CD14-positive monocyte (primary cell): ENCODE results near the gene PARP8. TPM values are rescaled to one million over a fixed set of nuclear protein-coding genes. Genes with fewer than 3 reads are reported as not detected.

Experiments
- DNase-seq, 3 donors: peaks; one replicate each; pipeline ENCODE4 v3.0.0-alpha.2; 2011 to 2022
- H2AFZ ChIP-seq: 2 replicates; pipeline ENCODE4 v1.6.0; 2012; ENCODE audit warnings: mild to moderate bottlenecking, low read depth, low read length, inconsistent platforms; ENCODE audit not compliant: insufficient read depth, poor library complexity, severe bottlenecking
- H3K27ac ChIP-seq, 2 donors: 1 replicate in 1 of 2; 2 replicates in 1 of 2; pipeline ENCODE4 v1.5.1; 2012 to 2013; ENCODE audit warnings: low read length in 2 of 2, control low read depth in 1 of 2, inconsistent platforms in 1 of 2, low read depth in 1 of 2, mild to moderate bottlenecking in 1 of 2
- H3K27me3 ChIP-seq, 2 donors: one replicate each; pipeline versions ENCODE4 v1.6.0 to v1.6.1; 2011 to 2013; ENCODE audit warnings: low read length in 2 of 2; ENCODE audit not compliant: control insufficient read depth in 2 of 2, insufficient read depth in 2 of 2
- H3K36me3 ChIP-seq, 2 donors: replicated peaks in 1 of 2; 1 replicate in 1 of 2; 2 replicates in 1 of 2; pipeline versions ENCODE4 v1.5.1 to v1.6.1; 2012 to 2013; ENCODE audit warnings: low read length in 2 of 2, control low read depth in 1 of 2, inconsistent platforms in 1 of 2, mild to moderate bottlenecking in 1 of 2; ENCODE audit not compliant: insufficient read depth in 2 of 2, control insufficient read depth in 1 of 2
- H3K4me1 ChIP-seq, 2 donors: 1 replicate in 1 of 2; 2 replicates in 1 of 2; pipeline versions ENCODE4 v1.5.1 to v1.6.1; 2012 to 2013; ENCODE audit warnings: low read length in 2 of 2, control low read depth in 1 of 2, inconsistent platforms in 1 of 2, mild to moderate bottlenecking in 1 of 2, moderate library complexity in 1 of 2; ENCODE audit not compliant: insufficient read depth in 2 of 2, control insufficient read depth in 1 of 2
- H3K4me2 ChIP-seq: replicated peaks from 2 replicates; pipeline ENCODE3; 2012; ENCODE audit warnings: low read length, moderate library complexity, mild to moderate bottlenecking; ENCODE audit not compliant: poor library complexity, severe bottlenecking; ENCODE audit errors: extremely low read depth
- H3K4me3 ChIP-seq, 3 experiments: fragments of 200-600 bp in 1 of 3; sonication (generic) in 1 of 3; replicated peaks in 1 of 3; 1 replicate in 2 of 3; 2 replicates in 1 of 3; pipeline ENCODE4 v1.5.1; 2011 to 2013; ENCODE audit warnings: low read length in 3 of 3, mild to moderate bottlenecking in 3 of 3, control low read depth in 2 of 3, low read depth in 2 of 3, inconsistent platforms in 1 of 3, moderate library complexity in 1 of 3
- H3K79me2 ChIP-seq: 2 replicates; pipeline ENCODE4 v1.6.0; 2012; ENCODE audit warnings: mild to moderate bottlenecking, control low read depth, inconsistent platforms, low read length, moderate library complexity; ENCODE audit not compliant: insufficient read depth
- H3K9ac ChIP-seq: 2 replicates; pipeline ENCODE4 v1.6.0; 2017; ENCODE audit warnings: low read length, mild to moderate bottlenecking; ENCODE audit not compliant: insufficient read depth, poor library complexity, severe bottlenecking
- H3K9me3 ChIP-seq, 2 donors: replicated peaks in 1 of 2; 1 replicate in 1 of 2; 2 replicates in 1 of 2; pipeline versions ENCODE4 v1.5.1 to v1.6.1; 2012 to 2013; ENCODE audit warnings: low read length in 2 of 2, control low read depth in 1 of 2; ENCODE audit not compliant: control insufficient read depth in 1 of 2, insufficient read depth in 1 of 2
- H4K20me1 ChIP-seq: 2 replicates; pipeline ENCODE4 v1.6.0; 2012; ENCODE audit warnings: mild to moderate bottlenecking, low read length, control low read depth, moderate library complexity; ENCODE audit not compliant: insufficient read depth
- H3K27ac Mint-ChIP-seq, 7 donors: one replicate each; pipeline ENCODE4 v1.8.0; 2020; ENCODE audit warnings: mild to moderate bottlenecking in 7 of 7, mixed read lengths in 7 of 7, moderate library complexity in 6 of 7, inconsistent platforms in 2 of 7
- H3K27me3 Mint-ChIP-seq, 3 donors: one replicate each; pipeline ENCODE4 v1.8.0; 2021 to 2022; ENCODE audit warnings: low read depth in 3 of 3, mild to moderate bottlenecking in 3 of 3, mixed read lengths in 3 of 3, moderate library complexity in 3 of 3, inconsistent platforms in 1 of 3
- H3K36me3 Mint-ChIP-seq, 2 donors: one replicate each; pipeline ENCODE4 v1.8.0; 2020; ENCODE audit warnings: mixed read lengths in 2 of 2, inconsistent platforms in 1 of 2, mild to moderate bottlenecking in 1 of 2
- H3K4me1 Mint-ChIP-seq: one replicate; pipeline ENCODE4 v1.8.0; 2020; ENCODE audit warnings: mild to moderate bottlenecking, mixed read lengths
- H3K4me3 Mint-ChIP-seq, 2 donors: one replicate each; pipeline ENCODE4 v1.8.0; 2020; ENCODE audit warnings: mild to moderate bottlenecking in 2 of 2, mixed read lengths in 2 of 2, moderate library complexity in 1 of 2
- H3K9me3 Mint-ChIP-seq, 7 donors: one replicate each; pipeline ENCODE4 v1.8.0; 2020 to 2022; ENCODE audit warnings: mixed read lengths in 7 of 7, mild to moderate bottlenecking in 6 of 7, moderate library complexity in 6 of 7, inconsistent platforms in 2 of 7
- CTCF ChIP-seq: fragments of 200-600 bp; IDR thresholded peaks from one replicate; pipeline ENCODE4 v1.8.0; 2022; ENCODE audit warnings: antibody characterized with exemption, mild to moderate bottlenecking
- WGBS: methylation state at CpG from one replicate; pipeline ENCODE4 v1.1.5; 2013; ENCODE audit warnings: missing lambda C conversion rate; ENCODE audit not compliant: insufficient coverage; 5-methylcytosine and 5-hydroxymethylcytosine counted together
- intact Hi-C, 2 donors: fragments of 100-400 bp; cut with micrococcal nuclease; formaldehyde crosslinking; loops; one replicate each; pipeline versions ENCODE4 v1.15.0 to v1.15.1; 2023
- polyA plus RNA-seq, 3 donors: library from polyadenylated mRNA; depleted of rRNA in 1 of 3; unstranded in 2 of 3; stranded (reverse) in 1 of 3; fragments of 300-500 nt in 2 of 3; fragments of >200 nt in 1 of 3; fragmentation: Illumina TruSeq in 2 of 3; gene quantifications; 1 replicate in 2 of 3; 2 replicates in 1 of 3; pipeline ENCODE4 v1.2.3, GENCODE V29; 2012 to 2021

PARP8 gene
- polyA plus RNA-seq, 3 donors, result 27.5 to 170 (median 40.6) TPM

GRCh38 chr5:50647726-50648125 is 18.7 kb upstream of the PARP8 start:
- Histone ChIP-seq H3K4me1 (peaks cover 36 to 54% of the 10 kb centered on the region in 2 donors), H3K9me3 (no peaks in the 10 kb centered on the region), H3K27ac (peak overlapping the region; percentile 84 to 88), H3K4me3 (peak overlapping the region in 1 of 3 experiments; percentile 46), H3K4me2 (no peak overlapping the region), H3K27me3 (no peaks in the 10 kb centered on the region), H4K20me1 (no peaks in the 10 kb centered on the region), H3K9ac (no peak overlapping the region), H3K36me3 (no peaks in the 10 kb centered on the region), H2AFZ (no peak overlapping the region), H3K79me2 (peaks cover 4% of the 10 kb centered on the region)
- Mint-ChIP-seq H3K4me1 (peaks cover 53% of the 10 kb centered on the region), H3K27ac (peak overlapping the region; percentile 84 to 97 (median 95)), H3K4me3 (peak overlapping the region; percentile 39 to 56), H3K27me3 (no peaks in the 10 kb centered on the region), H3K9me3 (no peaks in the 10 kb centered on the region), H3K36me3 (peaks cover 0 to 3% of the 10 kb centered on the region in 2 donors)
- DNase-seq, result peak in 2 of 3 donors; percentile 43 to 71
- intact Hi-C loops, result no loop called here
- TF ChIP-seq CTCF, result no peak
- WGBS, result 11% methylated on average over 2 of the region's 3 CpGs

GRCh38 chr5:50653946-50654345 is 12.5 kb upstream of the PARP8 start:
- H3K4me2 ChIP-seq, result peak overlapping the region; percentile 55
- H3K79me2 ChIP-seq, result peaks cover 4% of the 10 kb centered on the region
- H3K9me3 ChIP-seq, result no peaks in the 10 kb centered on the region
- H3K27me3 ChIP-seq, result no peaks in the 10 kb centered on the region
- Mint-ChIP-seq H3K4me3 (peak overlapping the region in 1 of 2 donors; percentile 28), H3K4me1 (peaks cover 53% of the 10 kb centered on the region), H3K9me3 (peaks cover 0 to 3% (median 0%) of the 10 kb centered on the region in 7 donors), H3K36me3 (peaks cover 0 to 2% of the 10 kb centered on the region in 2 donors), H3K27ac (peak overlapping the region in 6 of 7 donors; percentile 21 to 78 (median 56)), H3K27me3 (peaks cover 0 to 7% (median 3%) of the 10 kb centered on the region in 3 donors)
- WGBS, result no CpG with 5 or more reads among the region's 3 CpGs
- H3K4me1 ChIP-seq, result peaks cover 45 to 50% of the 10 kb centered on the region in 2 donors
- no peaks in the 10 kb centered on the region for H3K36me3 ChIP-seq
- no peak for TF ChIP-seq CTCF
- peak overlapping the region in 1 of 2 donors; percentile 39 for H3K27ac ChIP-seq
- peak; percentile 66 to 72 (median 68) for DNase-seq
- intact Hi-C loops, result no loop called here
- no peak overlapping the region for H3K9ac ChIP-seq
- no peaks in the 10 kb centered on the region for H4K20me1 ChIP-seq
- H2AFZ ChIP-seq, result no peak overlapping the region
- peak overlapping the region in 1 of 3 experiments; percentile 13 for H3K4me3 ChIP-seq
